ENCODE data around the gene EIF4B.

Gene EIF4B

GRCh38 chr12:53071591-53072551 lies 65.6 kb downstream of the EIF4B start:
- no peak for DNase-seq

GRCh38 chr12:53073881-53074280 lies 67.6 kb downstream of the EIF4B start:
- DNase-seq = no peak

GRCh38 chr12:53074283-53074998 lies 68.2 kb downstream of the EIF4B start:
- no peak for DNase-seq

- DNase-seq = no peak
Measured at GRCh38 chr12:53074999-53075370, 68.7 kb downstream of the EIF4B start.

- DNase-seq = no peak
Measured at GRCh38 chr12:53076461-53076860, 70.2 kb downstream of the EIF4B start.

- DNase-seq = no peak
Measured at GRCh38 chr12:53077030-53077429, 70.8 kb downstream of the EIF4B start.

GRCh38 chr12:53078425-53079225 lies 72.4 kb downstream of the EIF4B start:
- DNase-seq = peak; percentile 65

GRCh38 chr12:53079226-53080117 lies 73.2 kb downstream of the EIF4B start, which contains the start of gene SPRYD3:
Gene SPRYD3, minus strand, starts transcription at chr12:53079390. Its CDS starts 57 bp downstream, at chr12:53079333.
- DNase-seq = peak; percentile 97

GRCh38 chr12:53082637-53083175 lies 76.5 kb downstream of the EIF4B start:
- no peak for DNase-seq

GRCh38 chr12:53086361-53086760 lies 80.1 kb downstream of the EIF4B start:
- no peak for DNase-seq

GRCh38 chr12:53090105-53090504 lies 83.8 kb downstream of the EIF4B start:
- no peak for DNase-seq

- DNase-seq = no peak
Measured at GRCh38 chr12:53090554-53090953, 84.3 kb downstream of the EIF4B start.

- DNase-seq = no peak
Measured at GRCh38 chr12:53091756-53092155, 85.5 kb downstream of the EIF4B start.
